SH-SY5Y (cell line): ENCODE data around the gene CLEC16A.

Experiments used
- GATA2 ChIP-seq: IDR thresholded peaks from 2 replicates; pipeline ENCODE4 v1.6.1; 2011; ENCODE audit warnings: mild to moderate bottlenecking, low read depth, low read length
- GATA3 ChIP-seq: IDR thresholded peaks from 2 replicates; pipeline ENCODE4 v1.6.1; 2011; ENCODE audit warnings: low read depth, mild to moderate bottlenecking, low read length, moderate library complexity

- TF ChIP-seq GATA2 (no peak), GATA3 (no peak)
Observed at GRCh38 chr16:10999300-10999699, 54.9 kb downstream of the CLEC16A start.
